Smooth muscle cell of the brain vasculature (primary cell): Measurements from ENCODE around the gene LMF2.

ENCODE experiments used
- DNase-seq: peaks from one replicate; pipeline ENCODE4 v3.0.0-alpha.2; 2012; ENCODE audit warnings: low read depth, low spot score

The LMF2 gene

GRCh38 chr22:50464451-50464850 lies 43.1 kb downstream of the LMF2 start:
- DNase-seq = no peak

- no peak for DNase-seq
Measured at GRCh38 chr22:50463188-50463900, 44.2 kb downstream of the LMF2 start.

DNA sequence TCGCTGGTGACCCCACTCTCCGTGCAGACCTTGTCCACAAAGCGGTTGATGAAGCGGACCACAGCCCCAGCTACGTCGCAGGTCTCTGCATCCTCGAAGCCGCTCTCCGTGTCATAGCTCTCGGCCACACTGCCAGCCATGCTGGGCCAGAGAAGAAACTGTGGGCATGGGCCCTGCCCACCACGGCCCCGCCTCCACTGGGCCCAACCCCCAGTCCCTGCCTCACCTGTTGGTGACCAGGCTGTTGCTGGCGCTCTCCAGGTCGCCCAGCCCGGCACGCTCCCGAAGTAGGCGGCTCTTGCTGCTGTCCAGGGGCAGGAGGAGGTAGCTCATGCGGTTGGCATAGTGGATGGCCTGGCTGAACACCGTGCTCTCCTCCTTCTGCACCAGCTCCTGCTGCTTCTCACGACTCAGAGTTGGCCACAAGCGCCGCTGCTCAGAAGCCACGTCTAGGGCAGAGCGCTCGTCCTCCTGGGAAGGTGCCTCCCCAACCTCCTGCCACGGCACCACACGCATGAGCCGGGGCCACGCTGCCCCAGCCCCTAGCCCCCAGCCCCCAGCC lies 45.4 kb downstream of the LMF2 start:
- DNase-seq = no peak

DNA sequence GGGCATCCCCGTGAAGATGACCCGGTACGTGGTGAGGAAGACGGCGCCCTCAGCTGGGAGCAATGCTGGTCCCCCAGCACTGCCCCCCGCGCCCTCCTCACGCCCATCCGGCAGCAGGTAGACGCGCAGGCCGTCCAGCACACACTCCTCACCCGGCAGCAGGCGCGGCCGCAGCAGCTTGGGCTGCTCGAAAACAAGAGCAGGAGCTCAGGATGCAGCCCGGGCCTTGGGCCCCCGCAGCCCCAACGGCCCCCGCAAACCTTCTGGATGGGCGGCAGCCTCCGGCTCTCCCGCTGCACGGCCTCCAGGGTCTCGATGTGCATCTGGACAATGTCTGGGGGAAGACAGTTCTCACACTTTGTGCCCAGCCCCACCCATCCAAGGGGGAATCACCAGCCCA lies 46.0 kb downstream of the LMF2 start:
- no peak for DNase-seq

- no peak for DNase-seq
Measured at GRCh38 chr22:50460938-50461337, 46.6 kb downstream of the LMF2 start.

- no peak for DNase-seq
Measured at GRCh38 chr22:50459496-50460140, 47.9 kb downstream of the LMF2 start.

DNA sequence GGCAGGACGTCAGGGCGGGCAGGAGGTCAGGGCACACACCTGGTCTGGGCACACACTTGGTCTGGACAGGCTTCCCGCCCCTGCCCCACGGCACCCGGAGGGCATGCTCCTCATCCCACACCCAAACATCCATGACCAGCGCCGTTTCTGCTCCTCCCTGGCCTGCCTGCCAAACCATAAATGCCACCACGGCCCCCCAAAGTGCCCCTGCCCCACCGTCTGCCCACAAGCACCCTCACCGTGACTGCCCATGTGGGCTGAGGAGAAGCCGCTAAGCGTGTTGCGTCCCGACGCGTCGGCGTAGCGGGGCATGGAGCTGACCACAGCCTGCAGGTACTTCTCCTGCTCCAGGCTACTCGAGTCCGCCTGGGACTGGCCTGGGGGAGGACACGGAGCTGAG lies 48.5 kb downstream of the LMF2 start:
- no peak for DNase-seq

DNA sequence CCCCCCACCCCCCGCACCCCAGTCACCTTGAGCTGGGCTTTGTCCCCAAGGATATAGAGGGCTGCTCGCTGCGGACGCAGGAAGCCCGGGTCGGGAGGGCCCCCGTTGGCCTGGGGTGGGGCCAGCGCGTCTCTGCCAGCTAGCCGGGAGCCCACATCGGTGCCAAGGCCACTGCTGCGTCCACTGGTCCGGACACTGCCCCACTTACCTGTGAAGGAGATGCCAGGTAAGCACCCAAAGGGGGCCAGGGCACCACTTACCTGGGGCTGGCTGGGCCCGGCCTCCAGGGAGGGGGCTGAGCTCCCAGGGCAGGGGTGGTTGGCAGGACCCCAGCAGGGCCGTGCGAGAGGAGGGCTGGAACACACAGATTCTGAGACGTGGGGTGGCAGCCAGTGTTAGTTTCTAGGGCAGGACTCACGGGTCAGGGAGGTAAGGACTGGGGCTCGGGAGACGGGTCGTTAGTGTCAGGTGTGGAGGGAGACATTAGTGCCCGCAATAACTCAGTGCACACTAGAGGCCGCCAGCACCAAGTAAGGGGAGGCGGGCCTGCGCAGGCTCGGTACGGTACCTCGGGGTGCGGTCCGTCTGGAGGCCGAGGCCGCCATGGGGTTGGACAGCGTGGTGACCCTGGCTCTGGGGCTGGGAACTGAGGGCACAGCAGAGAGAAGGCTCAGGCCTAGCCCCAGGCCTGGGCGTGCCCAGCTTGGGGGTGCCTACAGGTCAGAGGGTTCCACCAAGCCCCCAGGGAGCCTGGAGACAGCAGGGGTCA lies 50.9 kb downstream of the LMF2 start:
- no peak for DNase-seq

- no peak for DNase-seq
Measured at GRCh38 chr22:50456026-50456425, 51.5 kb downstream of the LMF2 start.

GRCh38 chr22:50455201-50455600 lies 52.3 kb downstream of the LMF2 start:
- no peak for DNase-seq

GRCh38 chr22:50454556-50455075 lies 52.9 kb downstream of the LMF2 start:
- DNase-seq = no peak
